ENCODE measurements around the gene VHLL. TPM values are rescaled to one million over a fixed set of nuclear protein-coding genes. Genes with fewer than 3 reads are reported as not detected.
A peak's percentile ranks its signal among the peaks of the same experiment; 100 is the strongest.

Gene VHLL
- total RNA-seq, 4 donors from 2014 or later, result not detected

GRCh38 chr1:156319664-156320063 lies 20.6 kb upstream of the VHLL start:
- in situ Hi-C loops (cut with MboI; ENCODE audit: low pct_ligation_motif_present in 1 of 4, low pct_unique_long_range_greater_than_20kb in 1 of 4, low sequenced_read_pairs in 3 of 4) (no loop called here), intact Hi-C loops (cut with DNase I; ENCODE audit: low total_unique reads) (no loop called here)
- H3K27ac ChIP-seq, result no peak overlapping the region
- no peaks in the 10 kb centered on the region for H3K9me3 ChIP-seq
- H3K36me3 ChIP-seq, result peaks cover 0 to 96% (median 46%) of the 10 kb centered on the region in 4 donors
- no peak overlapping the region for H3K4me3 ChIP-seq
- TF ChIP-seq CTCF (IDR thresholded peaks at IDR 0.05) (peak; percentile 31 to 50 (median 39)), POLR2A (IDR thresholded peaks at IDR 0.05) (no peak)
- no peaks in the 10 kb centered on the region for H3K4me1 ChIP-seq
- no peaks in the 10 kb centered on the region for H3K27me3 ChIP-seq
- 83 to 91% methylated on average over 1 of the region's 1 CpG for WGBS, 2 donors (ENCODE audit: low coverage in 1 of 2)
- no peak for DNase-seq

- Histone ChIP-seq H3K27ac (no peak overlapping the region), H3K4me3 (no peak overlapping the region), H3K27me3 (no peaks in the 10 kb centered on the region), H3K4me1 (no peaks in the 10 kb centered on the region), H3K36me3 (peaks cover 0 to 90% (median 43%) of the 10 kb centered on the region in 4 donors), H3K9me3 (no peaks in the 10 kb centered on the region)
- intact Hi-C loops (cut with DNase I; ENCODE audit: low total_unique reads), result no loop called here
- no peak for TF ChIP-seq EP300 (IDR thresholded peaks at IDR 0.05; ENCODE audit: low read depth)
- TF ChIP-seq CTCF (IDR thresholded peaks at IDR 0.05), result no peak
- TF ChIP-seq POLR2AphosphoS5 (IDR thresholded peaks at IDR 0.05), result no peak
- TF ChIP-seq POLR2A (IDR thresholded peaks at IDR 0.05), result no peak
- WGBS, 2 donors (ENCODE audit: low coverage in 1 of 2), result 91 to 93% methylated on average over 6 to 7 of the region's 7 CpGs
- no peak for DNase-seq
- in situ Hi-C loops (cut with MboI; ENCODE audit: low pct_ligation_motif_present in 1 of 4, low pct_unique_long_range_greater_than_20kb in 1 of 4, low sequenced_read_pairs in 3 of 4), result no loop called here
Measured at GRCh38 chr1:156316909-156317308, 17.8 kb upstream of the VHLL start.

- in situ Hi-C loops (cut with MboI; ENCODE audit: low pct_ligation_motif_present in 1 of 4, low pct_unique_long_range_greater_than_20kb in 1 of 4, low sequenced_read_pairs in 3 of 4) (no loop called here), intact Hi-C loops (cut with DNase I; ENCODE audit: low total_unique reads) (no loop called here)
- TF ChIP-seq POLR2AphosphoS5 (IDR thresholded peaks at IDR 0.05), result no peak
- TF ChIP-seq CTCF (IDR thresholded peaks at IDR 0.05), result no peak
- no peak for TF ChIP-seq POLR2A (IDR thresholded peaks at IDR 0.05)
- TF ChIP-seq EP300 (IDR thresholded peaks at IDR 0.05; ENCODE audit: low read depth), result no peak
- Histone ChIP-seq H3K27me3 (no peaks in the 10 kb centered on the region), H3K36me3 (peaks cover 0 to 80% (median 37%) of the 10 kb centered on the region in 4 donors), H3K4me1 (no peaks in the 10 kb centered on the region), H3K27ac (no peak overlapping the region), H3K9me3 (no peaks in the 10 kb centered on the region), H3K4me3 (no peak overlapping the region)
- 83 to 87% methylated on average over 3 to 6 of the region's 6 CpGs for WGBS, 2 donors (ENCODE audit: low coverage in 1 of 2)
- no peak for DNase-seq
Measured at GRCh38 chr1:156310962-156311361, 11.9 kb upstream of the VHLL start.

GRCh38 chr1:156308078-156308477 lies 9.0 kb upstream of the VHLL start:
- H3K36me3 ChIP-seq, result peaks cover 0 to 64% (median 26%) of the 10 kb centered on the region in 4 donors
- H3K27me3 ChIP-seq, result no peaks in the 10 kb centered on the region
- no peak overlapping the region for H3K27ac ChIP-seq
- in situ Hi-C loops (cut with MboI; ENCODE audit: low pct_ligation_motif_present in 1 of 4, low pct_unique_long_range_greater_than_20kb in 1 of 4, low sequenced_read_pairs in 3 of 4), result no loop called here
- no peak for DNase-seq
- no peak overlapping the region for H3K4me3 ChIP-seq
- H3K4me1 ChIP-seq, result no peaks in the 10 kb centered on the region
- H3K9me3 ChIP-seq, result no peaks in the 10 kb centered on the region
- TF ChIP-seq CTCF (IDR thresholded peaks at IDR 0.05) (no peak), POLR2AphosphoS5 (IDR thresholded peaks at IDR 0.05) (no peak), EP300 (IDR thresholded peaks at IDR 0.05; ENCODE audit: low read depth) (no peak), POLR2A (IDR thresholded peaks at IDR 0.05) (no peak)
- intact Hi-C loops (cut with DNase I; ENCODE audit: low total_unique reads), result no loop called here
